Calu3 (cell line): ENCODE measurements around the gene PRR13. TPM values are rescaled to one million over a fixed set of nuclear protein-coding genes. Genes with fewer than 3 reads are reported as not detected.
A peak's percentile ranks its signal among the peaks of the same experiment; 100 is the strongest.

Experiments
- BruUV-seq: library from RNA; stranded (reverse); fragments of 400-500 nt; replicated peaks from 2 replicates; lab custom pipeline; 2021; lab: Mats Ljungman, UMichigan
- CTCF ChIA-PET: fragments of 300-600 bp; sonication (Branson Sonifier 250); formaldehyde crosslinking; loops from one replicate; lab custom pipeline; 2022; ENCODE audit warnings: antibody characterized with exemption; lab: Charles Lee
- DNase-seq: peaks from one replicate; pipeline ENCODE4 v3.0.0; 2022
- H3K27ac Mint-ChIP-seq: one replicate; pipeline ENCODE4 v1.8.0; 2022; ENCODE audit warnings: mixed read lengths; ENCODE audit not compliant: unreplicated experiment
- H3K27me3 Mint-ChIP-seq: one replicate; pipeline ENCODE4 v1.8.0; 2022; ENCODE audit warnings: mixed read lengths; ENCODE audit not compliant: unreplicated experiment
- H3K36me3 Mint-ChIP-seq: one replicate; pipeline ENCODE4 v1.8.0; 2022; ENCODE audit warnings: mild to moderate bottlenecking, moderate library complexity, mixed read lengths; ENCODE audit not compliant: insufficient read depth, unreplicated experiment
- H3K4me1 Mint-ChIP-seq: one replicate; pipeline ENCODE4 v1.8.0; 2022; ENCODE audit warnings: mild to moderate bottlenecking, low read depth, mixed read lengths; ENCODE audit not compliant: unreplicated experiment
- H3K4me3 Mint-ChIP-seq: one replicate; pipeline ENCODE4 v1.8.0; 2022; ENCODE audit warnings: mild to moderate bottlenecking, low read depth, moderate library complexity, mixed read lengths; ENCODE audit not compliant: unreplicated experiment
- H3K9me3 Mint-ChIP-seq: one replicate; pipeline ENCODE4 v1.8.0; 2022; ENCODE audit warnings: low read depth, mixed read lengths; ENCODE audit not compliant: unreplicated experiment
- intact Hi-C: fragments of 100-400 bp; cut with micrococcal nuclease; formaldehyde crosslinking; loops from one replicate; pipeline ENCODE4 v1.10.0; 2022; ENCODE audit not compliant: unreplicated experiment
- total RNA-seq: library from RNA; stranded (reverse); gene quantifications from 2 replicates; pipeline ENCODE4 v1.2.3, GENCODE V29; 2022
- TF ChIP-seq, protein P1 (sequence below): fragments of 200-600 bp; IDR thresholded peaks from one replicate; pipeline ENCODE4 v1.8.0; 2022; ENCODE audit warnings: antibody characterized with exemption; ENCODE audit not compliant: unreplicated experiment

The PRR13 gene
- total RNA-seq, 1 experiment from 2014 or later: 151 TPM

GRCh38 chr12:53450936-53451335, 9.4 kb downstream of the PRR13 start:
- Mint-ChIP-seq H3K27ac (no peak overlapping the region), H3K4me1 (peaks cover 19% of the 10 kb centered on the region), H3K27me3 (no peaks in the 10 kb centered on the region), H3K4me3 (no peak overlapping the region), H3K9me3 (no peaks in the 10 kb centered on the region), H3K36me3 (peaks cover 46% of the 10 kb centered on the region)
- CTCF ChIA-PET: no interaction called here
- intact Hi-C loops: no loop called here
- no peak for DNase-seq
- BruUV-seq: no TSS peak
- TF ChIP-seq, protein P1, sequence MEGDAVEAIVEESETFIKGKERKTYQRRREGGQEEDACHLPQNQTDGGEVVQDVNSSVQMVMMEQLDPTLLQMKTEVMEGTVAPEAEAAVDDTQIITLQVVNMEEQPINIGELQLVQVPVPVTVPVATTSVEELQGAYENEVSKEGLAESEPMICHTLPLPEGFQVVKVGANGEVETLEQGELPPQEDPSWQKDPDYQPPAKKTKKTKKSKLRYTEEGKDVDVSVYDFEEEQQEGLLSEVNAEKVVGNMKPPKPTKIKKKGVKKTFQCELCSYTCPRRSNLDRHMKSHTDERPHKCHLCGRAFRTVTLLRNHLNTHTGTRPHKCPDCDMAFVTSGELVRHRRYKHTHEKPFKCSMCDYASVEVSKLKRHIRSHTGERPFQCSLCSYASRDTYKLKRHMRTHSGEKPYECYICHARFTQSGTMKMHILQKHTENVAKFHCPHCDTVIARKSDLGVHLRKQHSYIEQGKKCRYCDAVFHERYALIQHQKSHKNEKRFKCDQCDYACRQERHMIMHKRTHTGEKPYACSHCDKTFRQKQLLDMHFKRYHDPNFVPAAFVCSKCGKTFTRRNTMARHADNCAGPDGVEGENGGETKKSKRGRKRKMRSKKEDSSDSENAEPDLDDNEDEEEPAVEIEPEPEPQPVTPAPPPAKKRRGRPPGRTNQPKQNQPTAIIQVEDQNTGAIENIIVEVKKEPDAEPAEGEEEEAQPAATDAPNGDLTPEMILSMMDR: no peak

DNA sequence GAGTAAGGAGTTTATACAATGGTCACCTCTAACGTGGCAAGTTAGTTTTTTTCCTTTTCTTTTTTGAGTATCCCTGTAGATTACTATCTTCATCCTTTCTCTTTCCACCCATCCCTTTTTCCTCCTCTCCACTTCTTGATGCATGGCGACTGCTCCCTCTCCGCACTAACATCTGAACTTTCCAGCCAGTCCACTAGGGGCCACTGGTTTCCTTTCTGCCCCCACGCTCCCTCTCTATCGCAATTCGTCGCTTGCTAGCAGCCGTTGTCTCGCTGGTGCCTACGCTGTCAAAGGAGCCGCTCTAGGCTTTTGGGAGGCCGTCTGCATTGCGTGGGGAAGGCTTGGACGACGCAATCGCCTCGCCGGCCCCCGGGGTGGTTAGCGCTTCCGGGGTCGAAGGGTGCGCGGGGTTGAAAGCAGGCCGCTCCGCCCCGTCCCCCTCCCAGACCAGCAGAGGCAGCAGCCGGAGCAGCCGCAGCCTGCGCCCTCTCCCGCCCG, 10.2 kb downstream of the PRR13 start, which contains the start of gene PCBP2:
Gene PCBP2 (plus strand): TSS at position 442 of the 498 bp plus-strand sequence. CDS start 2,699 bp downstream, outside the sequence.
- Mint-ChIP-seq H3K9me3 (no peaks in the 10 kb centered on the region), H3K4me3 (peak within 1 kb of the TSS; percentile 82), H3K4me1 (peaks cover 19% of the 10 kb centered on the region), H3K27me3 (no peaks in the 10 kb centered on the region), H3K27ac (peak within 1 kb of the TSS; percentile 68), H3K36me3 (peaks cover 52% of the 10 kb centered on the region)
- TF ChIP-seq, protein P1: peak; percentile 58
- BruUV-seq: no TSS peak
- intact Hi-C loops: no loop called here
- DNase-seq: peak; percentile 95
- CTCF ChIA-PET: no interaction called here

DNA sequence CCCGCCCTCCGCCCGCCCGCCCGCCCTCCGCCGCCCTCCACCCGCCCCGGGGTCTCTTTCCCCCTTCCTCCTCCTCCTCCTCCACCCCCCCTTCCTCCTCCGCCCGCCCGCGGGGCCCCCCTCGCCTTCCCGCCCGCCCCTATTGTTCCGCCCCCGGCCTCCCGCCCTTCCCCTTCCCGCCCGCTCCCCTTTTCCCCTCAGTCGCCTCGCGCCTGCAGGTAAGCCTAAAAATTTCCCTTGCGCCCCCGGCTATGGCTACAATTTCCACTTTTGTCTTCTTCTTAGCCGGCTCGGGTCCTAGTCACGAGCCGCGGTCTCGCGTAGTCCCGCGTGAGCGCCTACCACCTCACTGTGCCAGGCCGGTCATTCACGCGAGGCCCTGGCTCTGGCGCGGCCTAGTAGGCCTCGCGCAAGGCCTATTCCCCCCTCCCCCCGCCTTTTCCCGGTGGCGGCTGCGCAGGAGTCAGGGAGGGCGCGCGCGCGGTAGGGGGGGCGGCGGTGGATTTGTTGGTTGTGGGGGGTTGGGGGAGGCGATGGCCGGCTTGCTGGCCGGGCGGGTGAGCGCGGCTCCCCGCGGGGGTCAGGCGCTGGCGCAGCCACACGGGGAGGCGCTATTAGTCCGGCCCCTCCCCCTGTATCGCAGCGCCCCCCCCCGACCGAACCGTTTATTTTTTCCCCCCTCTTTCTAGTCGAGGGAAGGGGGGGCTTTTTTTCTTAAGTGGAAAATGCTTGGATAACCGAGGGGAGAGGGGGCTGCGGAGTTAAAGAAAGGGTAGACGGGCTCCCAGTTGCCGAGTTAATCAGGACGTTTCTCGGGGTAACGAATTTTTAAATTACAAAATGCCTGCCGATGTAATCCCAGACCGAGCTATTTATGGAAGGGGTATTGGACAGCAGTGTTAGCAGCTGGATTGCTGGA, 10.9 kb downstream of the PRR13 start:
- no TSS peak for BruUV-seq

GRCh38 chr12:53453953-53454640, 12.6 kb downstream of the PRR13 start:
- Mint-ChIP-seq H3K36me3 (peaks cover 69% of the 10 kb centered on the region), H3K4me3 (peak overlapping the region; percentile 82), H3K4me1 (peaks cover 19% of the 10 kb centered on the region), H3K9me3 (no peaks in the 10 kb centered on the region), H3K27ac (peak overlapping the region; percentile 68), H3K27me3 (no peaks in the 10 kb centered on the region)
- DNase-seq: no peak
- CTCF ChIA-PET: interaction anchor here (0.6 kb wide), 1 partner anchor 649 kb away, joined by 4 read pairs; no protein-coding TSS in a partner anchor
- intact Hi-C loops: no loop called here
- no TSS peak for BruUV-seq
- TF ChIP-seq, protein P1: no peak

More for the DNA sequence above, 10.9 kb downstream of the PRR13 start:
- TF ChIP-seq, protein P1: peak; percentile 37
- Mint-ChIP-seq H3K4me3 (peak overlapping the region; percentile 82), H3K27me3 (no peaks in the 10 kb centered on the region), H3K9me3 (no peaks in the 10 kb centered on the region), H3K27ac (peak overlapping the region; percentile 68), H3K4me1 (peaks cover 19% of the 10 kb centered on the region), H3K36me3 (peaks cover 56% of the 10 kb centered on the region)
- intact Hi-C loops: no loop called here
- CTCF ChIA-PET: interaction anchor here (0.5 to 0.9 kb wide), 5 partner anchors 75 to 291 kb away, joined by 3 to 6 read pairs (median 4); partner anchors contain the start of gene AAAS
- peak; percentile 79 for DNase-seq
